ENCODE data around the gene UHRF1. TPM values are rescaled to one million over a fixed set of nuclear protein-coding genes. Genes with fewer than 3 reads are reported as not detected.
"Not testable (repeated sequence)": the region's sequence is repeated elsewhere in the genome, so short reads cannot be mapped to it uniquely, and the experiment has no call there.

UHRF1 gene
- total RNA-seq, 3 donors from 2014 or later (not counting 1 experiment from before 2014, with no cell fraction given) = 2.8 to 4.6 (median 4.1) TPM

DNA sequence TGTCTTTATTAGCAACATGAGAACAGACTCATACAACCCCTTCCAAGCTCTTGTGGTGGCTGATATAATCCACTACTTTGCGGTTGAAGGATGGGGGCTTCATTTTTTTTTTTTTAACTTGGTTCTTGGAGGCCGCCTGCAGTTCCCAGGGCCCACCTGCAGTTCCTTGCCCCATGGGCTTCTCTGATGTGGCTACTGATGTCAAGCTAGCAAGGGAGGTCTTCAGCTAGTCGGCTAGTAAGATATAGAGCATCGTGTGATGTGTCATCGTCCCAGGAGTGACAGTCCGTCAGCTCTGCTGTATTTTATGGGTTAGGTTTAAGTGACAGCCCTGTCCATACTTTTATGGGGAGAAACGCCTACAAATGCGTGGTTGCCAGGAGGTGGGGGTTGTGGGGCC lies 26.1 kb downstream of the UHRF1 start:
- H3K36me3 Mint-ChIP-seq = no peaks in the 10 kb centered on the region
- intact Hi-C loops (cut with micrococcal nuclease) = no loop called here
- H3K27me3 ChIP-seq (ENCODE audit: control insufficient read depth, insufficient read depth, low read length) = no peaks in the 10 kb centered on the region
- H3K27me3 Mint-ChIP-seq (ENCODE audit: low read depth in 2 of 2) = no peaks in the 10 kb centered on the region
- H3K27ac Mint-ChIP-seq = no peak overlapping the region
- no peaks in the 10 kb centered on the region for H3K4me1 ChIP-seq (ENCODE audit: control insufficient read depth, insufficient read depth, low read length)
- TF ChIP-seq, protein P1, sequence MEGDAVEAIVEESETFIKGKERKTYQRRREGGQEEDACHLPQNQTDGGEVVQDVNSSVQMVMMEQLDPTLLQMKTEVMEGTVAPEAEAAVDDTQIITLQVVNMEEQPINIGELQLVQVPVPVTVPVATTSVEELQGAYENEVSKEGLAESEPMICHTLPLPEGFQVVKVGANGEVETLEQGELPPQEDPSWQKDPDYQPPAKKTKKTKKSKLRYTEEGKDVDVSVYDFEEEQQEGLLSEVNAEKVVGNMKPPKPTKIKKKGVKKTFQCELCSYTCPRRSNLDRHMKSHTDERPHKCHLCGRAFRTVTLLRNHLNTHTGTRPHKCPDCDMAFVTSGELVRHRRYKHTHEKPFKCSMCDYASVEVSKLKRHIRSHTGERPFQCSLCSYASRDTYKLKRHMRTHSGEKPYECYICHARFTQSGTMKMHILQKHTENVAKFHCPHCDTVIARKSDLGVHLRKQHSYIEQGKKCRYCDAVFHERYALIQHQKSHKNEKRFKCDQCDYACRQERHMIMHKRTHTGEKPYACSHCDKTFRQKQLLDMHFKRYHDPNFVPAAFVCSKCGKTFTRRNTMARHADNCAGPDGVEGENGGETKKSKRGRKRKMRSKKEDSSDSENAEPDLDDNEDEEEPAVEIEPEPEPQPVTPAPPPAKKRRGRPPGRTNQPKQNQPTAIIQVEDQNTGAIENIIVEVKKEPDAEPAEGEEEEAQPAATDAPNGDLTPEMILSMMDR (IDR thresholded peaks at IDR 0.05) = no peak
- no peak for ATAC-seq
- H3K4me1 Mint-ChIP-seq = no peaks in the 10 kb centered on the region
- no peak overlapping the region for H3K27ac ChIP-seq (ENCODE audit: low read length)
- WGBS (ENCODE audit: insufficient coverage) = 86% methylated on average over 8 of the region's 8 CpGs
- no peak overlapping the region for H3K4me3 Mint-ChIP-seq
- H3K9me3 Mint-ChIP-seq = no peaks in the 10 kb centered on the region
- no peak for DNase-seq
- H3K9me3 ChIP-seq (ENCODE audit: control insufficient read depth, insufficient read depth, low read length) = no peaks in the 10 kb centered on the region
- H3K4me3 ChIP-seq (ENCODE audit: low read length) = no peak overlapping the region
- no peaks in the 10 kb centered on the region for H3K36me3 ChIP-seq (ENCODE audit: control insufficient read depth, insufficient read depth, low read length)

DNA sequence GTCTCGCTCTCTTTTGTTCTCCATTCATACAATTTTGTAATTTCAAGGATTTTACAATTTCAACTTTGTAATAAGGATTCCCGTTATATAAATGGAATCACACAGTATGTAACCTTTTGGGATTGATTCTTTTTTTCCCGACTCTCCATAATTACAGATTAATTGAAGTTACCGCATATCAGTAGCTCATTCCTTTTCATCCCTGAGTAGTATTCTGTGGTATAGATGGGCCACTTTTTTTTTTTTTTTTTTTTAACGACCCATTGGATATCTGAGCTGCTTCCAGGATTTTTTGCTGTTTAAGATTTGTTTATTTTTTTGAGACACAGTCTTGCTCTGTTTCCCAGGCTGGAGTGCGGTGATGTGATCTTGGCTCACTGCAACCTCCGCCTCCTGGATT lies 27.8 kb downstream of the UHRF1 start:
- Mint-ChIP-seq H3K4me1 (no peaks in the 10 kb centered on the region), H3K27me3 (ENCODE audit: low read depth in 2 of 2) (no peaks in the 10 kb centered on the region), H3K27ac (no peak overlapping the region), H3K4me3 (no peak overlapping the region), H3K36me3 (no peaks in the 10 kb centered on the region), H3K9me3 (no peaks in the 10 kb centered on the region)
- WGBS (ENCODE audit: insufficient coverage) = 100% methylated on average over 3 of the region's 7 CpGs
- intact Hi-C loops (cut with micrococcal nuclease) = no loop called here
- no peak for DNase-seq
- Histone ChIP-seq H3K36me3 (ENCODE audit: control insufficient read depth, insufficient read depth, low read length) (no peaks in the 10 kb centered on the region), H3K9me3 (ENCODE audit: control insufficient read depth, insufficient read depth, low read length) (no peaks in the 10 kb centered on the region), H3K27me3 (ENCODE audit: control insufficient read depth, insufficient read depth, low read length) (no peaks in the 10 kb centered on the region), H3K4me1 (ENCODE audit: control insufficient read depth, insufficient read depth, low read length) (no peaks in the 10 kb centered on the region), H3K4me3 (ENCODE audit: low read length) (no peak overlapping the region), H3K27ac (ENCODE audit: low read length) (no peak overlapping the region)
- TF ChIP-seq, protein P1 (IDR thresholded peaks at IDR 0.05) = no peak
- ATAC-seq = no peak

DNA sequence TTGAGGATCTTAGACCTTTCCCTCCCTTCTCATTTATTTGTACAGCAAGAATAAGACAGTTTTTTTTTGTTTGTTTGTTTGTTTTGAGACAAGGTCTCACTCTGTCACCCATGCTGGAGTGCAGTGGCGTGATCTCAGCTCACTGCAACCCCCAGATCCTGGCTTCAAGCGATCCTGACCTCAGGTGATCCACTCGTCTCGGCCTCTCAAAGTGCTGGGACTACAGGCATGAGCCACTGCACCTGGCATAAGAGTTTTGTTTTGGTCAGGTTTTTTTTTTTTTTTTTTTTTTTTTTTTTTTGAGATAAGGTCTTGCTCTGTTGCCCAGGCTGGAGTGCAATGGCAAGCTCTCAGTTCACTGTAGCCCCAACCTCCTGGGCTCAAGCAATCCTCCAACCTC lies 29.2 kb downstream of the UHRF1 start:
- DNase-seq; H3K4me1 ChIP-seq (ENCODE audit: control insufficient read depth, insufficient read depth, low read length); H3K4me1 Mint-ChIP-seq; H3K36me3 ChIP-seq (ENCODE audit: control insufficient read depth, insufficient read depth, low read length); H3K36me3 Mint-ChIP-seq; H3K27me3 Mint-ChIP-seq (ENCODE audit: low read depth in 2 of 2); H3K27ac ChIP-seq (ENCODE audit: low read length); H3K27ac Mint-ChIP-seq; H3K4me3 ChIP-seq (ENCODE audit: low read length); H3K4me3 Mint-ChIP-seq; H3K9me3 Mint-ChIP-seq; ATAC-seq; H3K27me3 ChIP-seq (ENCODE audit: control insufficient read depth, insufficient read depth, low read length); intact Hi-C loops (cut with micrococcal nuclease); H3K9me3 ChIP-seq (ENCODE audit: control insufficient read depth, insufficient read depth, low read length): not testable (repeated sequence)
- 99% methylated on average over 4 of the region's 4 CpGs for WGBS (ENCODE audit: insufficient coverage)

DNA sequence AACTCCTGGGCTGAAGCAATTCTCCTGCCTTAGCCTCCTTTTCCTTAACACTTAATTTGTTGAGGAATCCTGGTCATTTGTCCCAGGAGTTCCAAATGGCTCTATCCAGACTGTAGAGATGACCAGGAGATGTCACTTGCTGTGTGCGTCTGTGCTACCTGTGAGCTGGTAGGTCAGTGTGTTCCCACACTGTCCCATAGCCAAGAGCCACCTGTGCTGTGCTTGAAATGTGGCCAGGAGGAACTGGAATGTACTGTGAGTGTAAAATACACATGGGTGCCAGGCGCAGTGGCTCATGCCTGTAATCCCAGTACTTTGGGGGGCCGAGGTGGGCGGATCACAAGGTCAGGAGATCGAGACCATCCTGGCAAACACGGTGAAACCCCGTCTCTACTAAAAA lies 30.2 kb downstream of the UHRF1 start:
- no peaks in the 10 kb centered on the region for H3K4me1 Mint-ChIP-seq
- TF ChIP-seq, protein P1 (IDR thresholded peaks at IDR 0.05) = no peak
- no peaks in the 10 kb centered on the region for H3K27me3 Mint-ChIP-seq (ENCODE audit: low read depth in 2 of 2)
- H3K36me3 Mint-ChIP-seq = no peaks in the 10 kb centered on the region
- Histone ChIP-seq H3K4me1 (ENCODE audit: control insufficient read depth, insufficient read depth, low read length) (no peaks in the 10 kb centered on the region), H3K27ac (ENCODE audit: low read length) (no peak overlapping the region), H3K36me3 (ENCODE audit: control insufficient read depth, insufficient read depth, low read length) (no peaks in the 10 kb centered on the region), H3K4me3 (ENCODE audit: low read length) (no peak overlapping the region), H3K27me3 (ENCODE audit: control insufficient read depth, insufficient read depth, low read length) (no peaks in the 10 kb centered on the region), H3K9me3 (ENCODE audit: control insufficient read depth, insufficient read depth, low read length) (no peaks in the 10 kb centered on the region)
- H3K9me3 Mint-ChIP-seq = no peaks in the 10 kb centered on the region
- DNase-seq (no peak), ATAC-seq (no peak)
- H3K4me3 Mint-ChIP-seq = no peak overlapping the region
- intact Hi-C loops (cut with micrococcal nuclease) = no loop called here
- WGBS (ENCODE audit: insufficient coverage) = 100% methylated on average over 2 of the region's 7 CpGs
- H3K27ac Mint-ChIP-seq = no peak overlapping the region

DNA sequence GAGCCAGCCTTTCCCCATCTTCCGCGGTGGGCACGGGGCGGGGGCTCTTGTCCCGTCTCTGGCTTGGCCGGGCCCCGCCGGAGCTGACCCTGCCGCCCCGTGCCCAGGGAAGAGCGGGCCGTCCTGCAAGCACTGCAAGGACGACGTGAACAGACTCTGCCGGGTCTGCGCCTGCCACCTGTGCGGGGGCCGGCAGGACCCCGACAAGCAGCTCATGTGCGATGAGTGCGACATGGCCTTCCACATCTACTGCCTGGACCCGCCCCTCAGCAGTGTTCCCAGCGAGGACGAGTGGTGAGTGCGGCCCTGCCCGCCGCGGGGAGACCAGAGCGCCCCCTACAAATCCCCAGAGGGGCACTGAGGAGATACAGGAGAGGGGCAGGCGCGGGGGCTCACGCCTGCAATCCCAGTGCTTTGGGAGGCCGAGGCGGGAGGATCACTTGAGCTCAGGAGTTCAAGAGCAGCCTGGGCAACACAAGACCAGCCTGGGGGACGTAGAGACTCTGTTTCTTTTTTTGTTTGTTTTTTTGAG lies 32.4 kb downstream of the UHRF1 start:
- H3K36me3 ChIP-seq (ENCODE audit: control insufficient read depth, insufficient read depth, low read length); DNase-seq; H3K27ac ChIP-seq (ENCODE audit: low read length); H3K4me3 ChIP-seq (ENCODE audit: low read length); H3K4me1 ChIP-seq (ENCODE audit: control insufficient read depth, insufficient read depth, low read length); H3K9me3 Mint-ChIP-seq; H3K27ac Mint-ChIP-seq; ATAC-seq; intact Hi-C loops (cut with micrococcal nuclease); H3K36me3 Mint-ChIP-seq; H3K9me3 ChIP-seq (ENCODE audit: control insufficient read depth, insufficient read depth, low read length); H3K4me1 Mint-ChIP-seq; H3K27me3 ChIP-seq (ENCODE audit: control insufficient read depth, insufficient read depth, low read length); H3K27me3 Mint-ChIP-seq (ENCODE audit: low read depth in 2 of 2); H3K4me3 Mint-ChIP-seq: not testable (repeated sequence)
- WGBS (ENCODE audit: insufficient coverage) = 99% methylated on average over 35 of the region's 35 CpGs

DNA sequence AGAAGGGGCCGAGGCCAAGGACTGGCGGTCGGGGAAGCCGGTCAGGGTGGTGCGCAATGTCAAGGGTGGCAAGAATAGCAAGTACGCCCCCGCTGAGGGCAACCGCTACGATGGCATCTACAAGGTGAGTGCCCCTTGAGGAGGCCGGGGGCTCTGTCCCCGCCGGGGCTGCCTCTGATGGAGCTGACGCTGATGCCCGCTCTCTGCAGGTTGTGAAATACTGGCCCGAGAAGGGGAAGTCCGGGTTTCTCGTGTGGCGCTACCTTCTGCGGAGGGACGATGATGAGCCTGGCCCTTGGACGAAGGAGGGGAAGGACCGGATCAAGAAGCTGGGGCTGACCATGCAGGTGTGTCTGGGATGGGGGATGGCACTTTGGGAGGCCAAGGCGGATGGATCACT lies 41.3 kb downstream of the UHRF1 start:
- H3K36me3 ChIP-seq (ENCODE audit: control insufficient read depth, insufficient read depth, low read length); intact Hi-C loops (cut with micrococcal nuclease): not testable (repeated sequence)
- WGBS (ENCODE audit: insufficient coverage) = 96% methylated on average over 22 of the region's 23 CpGs

More for the DNA sequence above, 41.3 kb downstream of the UHRF1 start:
- not testable (repeated sequence) for H3K27me3 Mint-ChIP-seq (ENCODE audit: low read depth in 2 of 2); ATAC-seq; H3K4me1 ChIP-seq (ENCODE audit: control insufficient read depth, insufficient read depth, low read length); DNase-seq; H3K9me3 Mint-ChIP-seq; H3K9me3 ChIP-seq (ENCODE audit: control insufficient read depth, insufficient read depth, low read length); H3K4me1 Mint-ChIP-seq; H3K36me3 Mint-ChIP-seq; H3K4me3 ChIP-seq (ENCODE audit: low read length); H3K27me3 ChIP-seq (ENCODE audit: control insufficient read depth, insufficient read depth, low read length); H3K4me3 Mint-ChIP-seq; H3K27ac ChIP-seq (ENCODE audit: low read length); H3K27ac Mint-ChIP-seq
